GM12878 (cell line): ENCODE measurements around the gene OSM. TPM values are rescaled to one million over a fixed set of nuclear protein-coding genes. Genes with fewer than 3 reads are reported as not detected.

Experiments used
- ATAC-seq: fragments of 200-7000 bp; cut with Tn5 transposase; 3 replicates; pipeline ENCODE4 v1.9.1; 2020; ENCODE audit warnings: mild to moderate bottlenecking, moderate library complexity
- BruUV-seq: library from RNA; stranded (reverse); fragments of 400-500 nt; replicated peaks from 2 replicates; lab custom pipeline; 2021; lab: Mats Ljungman, UMichigan
- CTCF ChIA-PET: fragments of 300-600 bp; sonication (Branson Sonifier 250); formaldehyde crosslinking; extraction: SDS; loops from one replicate; lab custom pipeline; 2021; ENCODE audit warnings: inconsistent platforms; lab: Yijun Ruan, JAX
- POLR2A ChIA-PET: fragments of 350-600 bp; formaldehyde crosslinking; extraction: SDS; loops from one replicate; lab custom pipeline; 2021; ENCODE audit warnings: inconsistent platforms; lab: Charles Lee
- RAD21 ChIA-PET: fragments of 300-600 bp; sonication (Branson Sonifier 250); formaldehyde crosslinking; loops from one replicate; lab custom pipeline; 2023; ENCODE audit warnings: antibody characterized with exemption; ENCODE audit not compliant: unreplicated experiment; lab: Charles Lee
- SMC1A ChIA-PET: fragments of 300-600 bp; sonication (Branson Sonifier 250); formaldehyde crosslinking; loops from one replicate; lab custom pipeline; 2023; ENCODE audit not compliant: unreplicated experiment, uncharacterized antibody; lab: Charles Lee
- DNase-seq: peaks from one replicate; pipeline ENCODE4 v3.0.0-alpha.2; 2011; ENCODE audit warnings: low read depth, low spot score
- FAIRE-seq: peaks from 3 replicates; lab custom pipeline; 2011; peaks lifted over from hg19 to GRCh38; lab: Jason Lieb, UNC
- H2AFZ ChIP-seq: 2 replicates; pipeline ENCODE4 v1.6.0; 2011; ENCODE audit warnings: low read depth, low read length, control low read depth; ENCODE audit not compliant: control insufficient read depth
- H3K27ac ChIP-seq: 2 replicates; pipeline ENCODE4 v1.5.1; 2011; ENCODE audit warnings: control low read depth; ENCODE audit not compliant: control insufficient read depth, insufficient read depth
- H3K27me3 ChIP-seq, 2 experiments: replicated peaks in 1 of 2; 2 replicates each; pipeline versions ENCODE4 v1.6.0 to v1.6.1; 2011; ENCODE audit warnings: low read length in 1 of 2; ENCODE audit not compliant: control insufficient read depth in 2 of 2, insufficient read depth in 2 of 2
- H3K36me3 ChIP-seq, 2 experiments: 2 replicates each; pipeline ENCODE4 v1.5.1; 2011; ENCODE audit warnings: low read length in 1 of 2; ENCODE audit not compliant: control insufficient read depth in 2 of 2, insufficient read depth in 2 of 2
- H3K4me1 ChIP-seq: 2 replicates; pipeline ENCODE4 v1.6.1; 2011; ENCODE audit warnings: mild to moderate bottlenecking, low read length, moderate library complexity, mixed read lengths; ENCODE audit not compliant: control insufficient read depth, insufficient read depth
- H3K4me2 ChIP-seq: 2 replicates; pipeline ENCODE4 v1.6.0; 2011; ENCODE audit warnings: control low read depth; ENCODE audit not compliant: control insufficient read depth, insufficient read depth
- H3K4me3 ChIP-seq: fragments of 200-600 bp; sonication (generic); 2 replicates; pipeline ENCODE4 v1.5.1; 2016
- H3K79me2 ChIP-seq: 2 replicates; pipeline ENCODE4 v1.6.0; 2011; ENCODE audit warnings: low read length; ENCODE audit not compliant: control insufficient read depth, insufficient read depth
- H3K9ac ChIP-seq: 2 replicates; pipeline ENCODE4 v1.8.0; 2011; ENCODE audit warnings: low read length, control low read depth, mixed read lengths; ENCODE audit not compliant: control insufficient read depth, insufficient read depth
- H3K9me3 ChIP-seq: replicated peaks from 3 replicates; pipeline ENCODE4 v1.5.1; 2011; ENCODE audit warnings: mild to moderate bottlenecking, low read length; ENCODE audit not compliant: control insufficient read depth, insufficient read depth
- H4K20me1 ChIP-seq: 2 replicates; pipeline ENCODE4 v1.6.0; 2011; ENCODE audit not compliant: control insufficient read depth, insufficient read depth
- CHD1 ChIP-seq: IDR thresholded peaks from 2 replicates; pipeline ENCODE4 v1.6.1; 2012; ENCODE audit warnings: low read depth, low read length, improper control_type of control experiment
- ESRRA ChIP-seq: IDR thresholded peaks from 2 replicates; pipeline ENCODE4 v1.6.1; 2012; ENCODE audit warnings: mild to moderate bottlenecking, low read length, improper control_type of control experiment
- EZH2 ChIP-seq: IDR thresholded peaks from 2 replicates; pipeline ENCODE4 v1.6.1; 2012; ENCODE audit warnings: low read depth, mild to moderate bottlenecking, control low read depth, inconsistent platforms, low read length, borderline replicate concordance; ENCODE audit not compliant: control insufficient read depth
- KDM1A ChIP-seq: fragments of 200-600 bp; sonication (generic); IDR thresholded peaks from 2 replicates; pipeline ENCODE4 v1.6.1; 2016; ENCODE audit warnings: borderline replicate concordance
- MEF2A ChIP-seq: IDR thresholded peaks from 2 replicates; pipeline ENCODE4 v1.6.1; 2011; ENCODE audit warnings: low read depth, mild to moderate bottlenecking, low read length, moderate library complexity; ENCODE audit not compliant: insufficient read depth
- POLR2A ChIP-seq: IDR thresholded peaks from 2 replicates; pipeline ENCODE4 v1.6.1; 2011; ENCODE audit warnings: low read depth, mild to moderate bottlenecking, low read length
- RFX5 ChIP-seq: IDR thresholded peaks from 2 replicates; pipeline ENCODE4 v1.6.1; 2011; ENCODE audit warnings: low read depth, low read length, improper control_type of control experiment
- RUNX3 ChIP-seq: IDR thresholded peaks from 2 replicates; pipeline ENCODE4 v1.6.1; 2012; ENCODE audit warnings: low read length, inconsistent platforms
- SREBF1 ChIP-seq: IDR thresholded peaks from 2 replicates; pipeline ENCODE4 v1.6.1; 2012; ENCODE audit warnings: mild to moderate bottlenecking, low read length
- ZBED1 ChIP-seq: IDR thresholded peaks from 2 replicates; pipeline ENCODE4 v1.6.1; 2016; ENCODE audit warnings: borderline replicate concordance
- WGBS: methylation state at CpG from one replicate; pipeline ENCODE4 v1.1.6; 2016; ENCODE audit warnings: low lambda C conversion rate; ENCODE audit not compliant: insufficient replicate concordance, insufficient coverage; ENCODE audit errors: missing lambda C conversion rate; 5-methylcytosine and 5-hydroxymethylcytosine counted together
- in situ Hi-C: fragments of 300-500 bp; cut with MboI; formaldehyde crosslinking; loops from 9 replicates; pipeline ENCODE4 v1.14.3; 2018; ENCODE audit warnings: mixed read lengths
- intact Hi-C: fragments of 100-400 bp; cut with micrococcal nuclease; formaldehyde crosslinking; loops from one replicate; pipeline ENCODE4 v1.14.2; 2022; ENCODE audit not compliant: unreplicated experiment
- polyA plus RNA-seq, 11 experiments: library from polyadenylated mRNA; depleted of rRNA in 4 of 11; unstranded in 6 of 11; stranded (reverse) in 5 of 11; fragments of >200 nt; fragmentation: Nextera tagmentation in 4 of 11; fragmentation: Illumina TruSeq in 1 of 11; extraction: Ambion mirVana in 4 of 11; extraction: Trizol in 1 of 11; gene quantifications; 1 replicate in 1 of 11; 2 replicates in 10 of 11; pipeline versions ENCODE4 v1.2.1 to v1.2.3, GENCODE V29; 2011 to 2016; ENCODE audit warnings: inconsistent platforms in 2 of 11, missing spikeins in 2 of 11, low read depth in 1 of 11
- total RNA-seq, 4 experiments: library from RNA; depleted of rRNA in 3 of 4; stranded (reverse); fragments of >200 nt in 3 of 4; fragmentation: Illumina TruSeq in 1 of 4; extraction: Trizol in 1 of 4; gene quantifications; 2 replicates each; pipeline versions ENCODE4 v1.2.1 to v1.2.3, GENCODE V29; 2013 to 2021
- TF ChIP-seq, protein P1 (sequence below): IDR thresholded peaks from 2 replicates; pipeline ENCODE4 v1.6.1; 2012; ENCODE audit warnings: low read depth, low read length, improper control_type of control experiment
- TF ChIP-seq, protein P2 (sequence below): fragments of 150-350 bp; IDR thresholded peaks from 2 replicates; pipeline ENCODE4 v1.6.1; 2016; ENCODE audit warnings: low read depth, low read length
- TF ChIP-seq, protein P3 (sequence below): fragments of 450-650 bp; IDR thresholded peaks from 2 replicates; pipeline ENCODE4 v1.6.1; 2017; ENCODE audit warnings: mild to moderate bottlenecking, moderate library complexity
- TF ChIP-seq, protein P4 (sequence below): fragments of 450-650 bp; IDR thresholded peaks from 2 replicates; pipeline ENCODE4 v1.6.1; 2016; ENCODE audit warnings: mild to moderate bottlenecking
- TF ChIP-seq, protein P5 (sequence below): IDR thresholded peaks from 2 replicates; pipeline ENCODE4 v1.6.1; 2012; ENCODE audit warnings: low read depth, low read length, improper control_type of control experiment

OSM gene
- total and polyA plus RNA-seq, 10 of the 15 experiments (the other 5 are each of a cell fraction or from before 2014, with no cell fraction given) = 0.06 to 1.4 (median 0.59) TPM

DNA sequence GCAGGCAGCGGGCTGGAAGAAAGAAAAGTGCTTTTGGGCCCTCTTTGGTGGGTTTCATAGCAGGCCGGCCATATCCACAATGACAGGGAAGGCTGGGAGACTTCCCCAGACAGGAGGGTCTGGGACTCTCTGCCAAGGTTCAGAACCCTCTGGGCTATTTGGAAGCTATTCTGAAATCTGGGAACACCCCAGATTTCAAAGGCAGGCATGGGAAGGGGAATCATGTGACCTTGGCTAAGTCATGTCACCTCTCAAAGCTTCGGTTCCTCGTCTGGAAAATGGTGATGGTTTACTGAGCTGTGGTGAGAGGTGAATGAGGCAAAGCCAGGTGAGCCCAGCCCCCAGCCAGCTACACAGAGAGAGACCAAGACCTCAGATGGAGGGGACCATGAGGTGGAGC, 18.0 kb upstream of the OSM start:
- Histone ChIP-seq H3K4me1 (peaks cover 10% of the 10 kb centered on the region; the same call in 1 of the 2 replicates), H2AFZ (no peak overlapping the region), H4K20me1 (no peaks in the 10 kb centered on the region), H3K4me3 (no peak overlapping the region), H3K9ac (no peak overlapping the region), H3K79me2 (no peaks in the 10 kb centered on the region), H3K4me2 (no peak overlapping the region), H3K27ac (no peak overlapping the region), H3K9me3 (no peaks in the 10 kb centered on the region), H3K36me3 (no peaks in the 10 kb centered on the region), H3K27me3 (no peaks in the 10 kb centered on the region; a peak in 1 of 4 replicates)
- in situ Hi-C loops (loop anchor here (5.0 kb wide), 1 partner anchor 103 kb away; the partner anchor contains the start of gene RNF215), intact Hi-C loops (loop anchor here (10.0 kb wide), 1 partner anchor 200 kb away; no protein-coding TSS in a partner anchor)
- no TSS peak for BruUV-seq
- POLR2A ChIA-PET = no interaction called here
- ATAC-seq = no peak
- DNase-seq = no peak
- no peak for FAIRE-seq
- 74% methylated on average over 4 of the region's 4 CpGs for WGBS
- SMC1A ChIA-PET = interaction anchor here (0.7 to 4.7 kb wide), 2 partner anchors 103 to 178 kb away, joined by 3 to 41 read pairs; partner anchors contain the start of gene RNF215
- RAD21 ChIA-PET = interaction anchor here (0.7 to 0.9 kb wide), 3 partner anchors 22 to 176 kb away, joined by 3 read pairs; no protein-coding TSS in a partner anchor
- CTCF ChIA-PET = interaction anchor here (0.7 to 10.5 kb wide), 7 partner anchors 17 to 279 kb away, joined by 3 to 436 read pairs (median 21); partner anchors contain the start of genes OSM and RNF215
- TF ChIP-seq, protein P1, sequence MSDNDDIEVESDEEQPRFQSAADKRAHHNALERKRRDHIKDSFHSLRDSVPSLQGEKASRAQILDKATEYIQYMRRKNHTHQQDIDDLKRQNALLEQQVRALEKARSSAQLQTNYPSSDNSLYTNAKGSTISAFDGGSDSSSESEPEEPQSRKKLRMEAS = no peak
- TF ChIP-seq, protein P2, sequence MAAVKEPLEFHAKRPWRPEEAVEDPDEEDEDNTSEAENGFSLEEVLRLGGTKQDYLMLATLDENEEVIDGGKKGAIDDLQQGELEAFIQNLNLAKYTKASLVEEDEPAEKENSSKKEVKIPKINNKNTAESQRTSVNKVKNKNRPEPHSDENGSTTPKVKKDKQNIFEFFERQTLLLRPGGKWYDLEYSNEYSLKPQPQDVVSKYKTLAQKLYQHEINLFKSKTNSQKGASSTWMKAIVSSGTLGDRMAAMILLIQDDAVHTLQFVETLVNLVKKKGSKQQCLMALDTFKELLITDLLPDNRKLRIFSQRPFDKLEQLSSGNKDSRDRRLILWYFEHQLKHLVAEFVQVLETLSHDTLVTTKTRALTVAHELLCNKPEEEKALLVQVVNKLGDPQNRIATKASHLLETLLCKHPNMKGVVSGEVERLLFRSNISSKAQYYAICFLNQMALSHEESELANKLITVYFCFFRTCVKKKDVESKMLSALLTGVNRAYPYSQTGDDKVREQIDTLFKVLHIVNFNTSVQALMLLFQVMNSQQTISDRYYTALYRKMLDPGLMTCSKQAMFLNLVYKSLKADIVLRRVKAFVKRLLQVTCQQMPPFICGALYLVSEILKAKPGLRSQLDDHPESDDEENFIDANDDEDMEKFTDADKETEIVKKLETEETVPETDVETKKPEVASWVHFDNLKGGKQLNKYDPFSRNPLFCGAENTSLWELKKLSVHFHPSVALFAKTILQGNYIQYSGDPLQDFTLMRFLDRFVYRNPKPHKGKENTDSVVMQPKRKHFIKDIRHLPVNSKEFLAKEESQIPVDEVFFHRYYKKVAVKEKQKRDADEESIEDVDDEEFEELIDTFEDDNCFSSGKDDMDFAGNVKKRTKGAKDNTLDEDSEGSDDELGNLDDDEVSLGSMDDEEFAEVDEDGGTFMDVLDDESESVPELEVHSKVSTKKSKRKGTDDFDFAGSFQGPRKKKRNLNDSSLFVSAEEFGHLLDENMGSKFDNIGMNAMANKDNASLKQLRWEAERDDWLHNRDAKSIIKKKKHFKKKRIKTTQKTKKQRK = no peak
- TF ChIP-seq EZH2 (no peak), RUNX3 (no peak), SREBF1 (no peak), ESRRA (no peak), CHD1 (no peak), ZBED1 (no peak), MEF2A (no peak), POLR2A (no peak), RFX5 (no peak), KDM1A (no peak)
- TF ChIP-seq, protein P3, sequence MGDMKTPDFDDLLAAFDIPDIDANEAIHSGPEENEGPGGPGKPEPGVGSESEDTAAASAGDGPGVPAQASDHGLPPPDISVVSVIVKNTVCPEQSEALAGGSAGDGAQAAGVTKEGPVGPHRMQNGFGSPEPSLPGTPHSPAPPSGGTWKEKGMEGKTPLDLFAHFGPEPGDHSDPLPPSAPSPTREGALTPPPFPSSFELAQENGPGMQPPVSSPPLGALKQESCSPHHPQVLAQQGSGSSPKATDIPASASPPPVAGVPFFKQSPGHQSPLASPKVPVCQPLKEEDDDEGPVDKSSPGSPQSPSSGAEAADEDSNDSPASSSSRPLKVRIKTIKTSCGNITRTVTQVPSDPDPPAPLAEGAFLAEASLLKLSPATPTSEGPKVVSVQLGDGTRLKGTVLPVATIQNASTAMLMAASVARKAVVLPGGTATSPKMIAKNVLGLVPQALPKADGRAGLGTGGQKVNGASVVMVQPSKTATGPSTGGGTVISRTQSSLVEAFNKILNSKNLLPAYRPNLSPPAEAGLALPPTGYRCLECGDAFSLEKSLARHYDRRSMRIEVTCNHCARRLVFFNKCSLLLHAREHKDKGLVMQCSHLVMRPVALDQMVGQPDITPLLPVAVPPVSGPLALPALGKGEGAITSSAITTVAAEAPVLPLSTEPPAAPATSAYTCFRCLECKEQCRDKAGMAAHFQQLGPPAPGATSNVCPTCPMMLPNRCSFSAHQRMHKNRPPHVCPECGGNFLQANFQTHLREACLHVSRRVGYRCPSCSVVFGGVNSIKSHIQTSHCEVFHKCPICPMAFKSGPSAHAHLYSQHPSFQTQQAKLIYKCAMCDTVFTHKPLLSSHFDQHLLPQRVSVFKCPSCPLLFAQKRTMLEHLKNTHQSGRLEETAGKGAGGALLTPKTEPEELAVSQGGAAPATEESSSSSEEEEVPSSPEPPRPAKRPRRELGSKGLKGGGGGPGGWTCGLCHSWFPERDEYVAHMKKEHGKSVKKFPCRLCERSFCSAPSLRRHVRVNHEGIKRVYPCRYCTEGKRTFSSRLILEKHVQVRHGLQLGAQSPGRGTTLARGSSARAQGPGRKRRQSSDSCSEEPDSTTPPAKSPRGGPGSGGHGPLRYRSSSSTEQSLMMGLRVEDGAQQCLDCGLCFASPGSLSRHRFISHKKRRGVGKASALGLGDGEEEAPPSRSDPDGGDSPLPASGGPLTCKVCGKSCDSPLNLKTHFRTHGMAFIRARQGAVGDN = no peak
- TF ChIP-seq, protein P4, sequence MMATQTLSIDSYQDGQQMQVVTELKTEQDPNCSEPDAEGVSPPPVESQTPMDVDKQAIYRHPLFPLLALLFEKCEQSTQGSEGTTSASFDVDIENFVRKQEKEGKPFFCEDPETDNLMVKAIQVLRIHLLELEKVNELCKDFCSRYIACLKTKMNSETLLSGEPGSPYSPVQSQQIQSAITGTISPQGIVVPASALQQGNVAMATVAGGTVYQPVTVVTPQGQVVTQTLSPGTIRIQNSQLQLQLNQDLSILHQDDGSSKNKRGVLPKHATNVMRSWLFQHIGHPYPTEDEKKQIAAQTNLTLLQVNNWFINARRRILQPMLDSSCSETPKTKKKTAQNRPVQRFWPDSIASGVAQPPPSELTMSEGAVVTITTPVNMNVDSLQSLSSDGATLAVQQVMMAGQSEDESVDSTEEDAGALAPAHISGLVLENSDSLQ = no peak
- TF ChIP-seq, protein P5, sequence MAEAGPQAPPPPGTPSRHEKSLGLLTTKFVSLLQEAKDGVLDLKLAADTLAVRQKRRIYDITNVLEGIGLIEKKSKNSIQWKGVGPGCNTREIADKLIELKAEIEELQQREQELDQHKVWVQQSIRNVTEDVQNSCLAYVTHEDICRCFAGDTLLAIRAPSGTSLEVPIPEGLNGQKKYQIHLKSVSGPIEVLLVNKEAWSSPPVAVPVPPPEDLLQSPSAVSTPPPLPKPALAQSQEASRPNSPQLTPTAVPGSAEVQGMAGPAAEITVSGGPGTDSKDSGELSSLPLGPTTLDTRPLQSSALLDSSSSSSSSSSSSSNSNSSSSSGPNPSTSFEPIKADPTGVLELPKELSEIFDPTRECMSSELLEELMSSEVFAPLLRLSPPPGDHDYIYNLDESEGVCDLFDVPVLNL = no peak
